Kidney epithelial cell (primary cell): Measurements from ENCODE around the gene AOAH. TPM values are rescaled to one million over a fixed set of nuclear protein-coding genes. Genes with fewer than 3 reads are reported as not detected.

Experiments used
- DNase-seq: peaks from one replicate; pipeline ENCODE4 v3.0.0-alpha.2; 2010; ENCODE audit warnings: low read depth
- H3K27me3 ChIP-seq: 2 replicates; pipeline ENCODE4 v1.6.0; 2011; ENCODE audit warnings: low read length; ENCODE audit not compliant: control insufficient read depth, insufficient read depth
- H3K36me3 ChIP-seq: 2 replicates; pipeline ENCODE4 v1.5.1; 2011; ENCODE audit warnings: low read length; ENCODE audit not compliant: control insufficient read depth, insufficient read depth
- H3K4me3 ChIP-seq: 2 replicates; pipeline ENCODE4 v1.5.1; 2011; ENCODE audit warnings: low read depth, mild to moderate bottlenecking, control low read depth, low read length
- total RNA-seq: library from RNA; depleted of rRNA; stranded (reverse); fragments of >200 nt; gene quantifications from 2 replicates; pipeline ENCODE4 v1.2.3, GENCODE V29; 2015
- TF ChIP-seq, protein P1 (sequence below): IDR thresholded peaks from 2 replicates; pipeline ENCODE4 v1.5.1; 2011; ENCODE audit warnings: mild to moderate bottlenecking, moderate library complexity, low read length, control low read depth, inconsistent platforms; ENCODE audit not compliant: insufficient read depth, poor library complexity, severe bottlenecking

AOAH gene
- total RNA-seq, 1 donor from 2014 or later: 4.4 TPM

DNA sequence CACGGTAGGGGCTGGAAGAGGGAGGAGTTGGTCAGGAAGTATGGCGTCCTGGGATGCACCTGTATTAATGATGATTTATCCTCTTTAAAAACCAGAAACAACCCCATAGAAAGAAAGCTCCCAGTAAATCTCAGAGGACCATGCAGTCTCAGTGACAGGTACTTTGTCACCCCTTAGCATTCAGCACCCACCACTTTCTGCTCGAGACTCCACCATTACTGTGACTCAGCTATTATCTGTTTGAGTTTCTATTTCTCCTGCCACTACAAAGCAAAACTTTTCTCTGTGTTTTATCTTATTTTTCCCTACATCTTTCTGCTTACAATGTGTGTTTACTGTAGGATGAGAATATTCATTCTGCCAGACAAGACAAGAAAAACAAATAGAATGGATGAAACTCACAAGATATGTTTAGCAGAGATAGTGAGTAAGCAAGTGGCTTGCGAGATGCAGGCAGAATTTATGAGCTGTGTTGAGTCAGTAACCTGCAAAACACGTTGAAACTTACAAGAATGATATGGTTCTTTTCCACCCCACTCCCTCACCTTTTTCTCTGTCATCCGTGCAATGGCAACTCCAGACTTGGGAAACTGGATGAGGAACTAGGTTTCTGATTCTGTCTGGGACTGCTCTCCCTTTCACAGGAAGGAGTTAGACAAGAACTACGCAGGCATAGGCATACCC is 127.1 kb downstream of the AOAH start:
- TF ChIP-seq, protein P1, sequence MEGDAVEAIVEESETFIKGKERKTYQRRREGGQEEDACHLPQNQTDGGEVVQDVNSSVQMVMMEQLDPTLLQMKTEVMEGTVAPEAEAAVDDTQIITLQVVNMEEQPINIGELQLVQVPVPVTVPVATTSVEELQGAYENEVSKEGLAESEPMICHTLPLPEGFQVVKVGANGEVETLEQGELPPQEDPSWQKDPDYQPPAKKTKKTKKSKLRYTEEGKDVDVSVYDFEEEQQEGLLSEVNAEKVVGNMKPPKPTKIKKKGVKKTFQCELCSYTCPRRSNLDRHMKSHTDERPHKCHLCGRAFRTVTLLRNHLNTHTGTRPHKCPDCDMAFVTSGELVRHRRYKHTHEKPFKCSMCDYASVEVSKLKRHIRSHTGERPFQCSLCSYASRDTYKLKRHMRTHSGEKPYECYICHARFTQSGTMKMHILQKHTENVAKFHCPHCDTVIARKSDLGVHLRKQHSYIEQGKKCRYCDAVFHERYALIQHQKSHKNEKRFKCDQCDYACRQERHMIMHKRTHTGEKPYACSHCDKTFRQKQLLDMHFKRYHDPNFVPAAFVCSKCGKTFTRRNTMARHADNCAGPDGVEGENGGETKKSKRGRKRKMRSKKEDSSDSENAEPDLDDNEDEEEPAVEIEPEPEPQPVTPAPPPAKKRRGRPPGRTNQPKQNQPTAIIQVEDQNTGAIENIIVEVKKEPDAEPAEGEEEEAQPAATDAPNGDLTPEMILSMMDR: no peak

DNA sequence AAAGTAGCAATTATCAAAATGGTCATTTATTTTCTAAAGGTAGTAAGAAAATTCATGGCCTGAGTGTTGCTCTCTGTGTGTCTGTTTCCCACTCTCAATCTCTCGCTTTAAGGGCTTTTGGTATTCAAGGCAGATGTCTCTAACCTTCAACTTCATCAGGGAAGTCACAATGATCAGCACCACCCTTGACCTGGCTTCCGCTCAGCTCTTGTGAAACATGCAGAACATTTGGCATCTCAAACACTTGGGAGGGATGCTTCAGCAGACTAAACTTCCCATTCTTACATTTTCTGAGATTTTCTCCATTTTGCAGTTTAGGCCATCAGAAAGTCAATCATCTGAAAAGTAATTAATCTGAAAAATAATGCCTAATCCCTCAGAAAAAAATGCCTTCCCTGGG is 129.8 kb downstream of the AOAH start:
- TF ChIP-seq, protein P1: no peak
- H3K27me3 ChIP-seq: no peaks in the 10 kb centered on the region
- no peak overlapping the region for H3K4me3 ChIP-seq
- DNase-seq: no peak
- no peaks in the 10 kb centered on the region for H3K36me3 ChIP-seq

More for the DNA sequence above, 127.1 kb downstream of the AOAH start:
- no peak for DNase-seq
- Histone ChIP-seq H3K36me3 (no peaks in the 10 kb centered on the region), H3K4me3 (no peak overlapping the region), H3K27me3 (no peaks in the 10 kb centered on the region)

DNA sequence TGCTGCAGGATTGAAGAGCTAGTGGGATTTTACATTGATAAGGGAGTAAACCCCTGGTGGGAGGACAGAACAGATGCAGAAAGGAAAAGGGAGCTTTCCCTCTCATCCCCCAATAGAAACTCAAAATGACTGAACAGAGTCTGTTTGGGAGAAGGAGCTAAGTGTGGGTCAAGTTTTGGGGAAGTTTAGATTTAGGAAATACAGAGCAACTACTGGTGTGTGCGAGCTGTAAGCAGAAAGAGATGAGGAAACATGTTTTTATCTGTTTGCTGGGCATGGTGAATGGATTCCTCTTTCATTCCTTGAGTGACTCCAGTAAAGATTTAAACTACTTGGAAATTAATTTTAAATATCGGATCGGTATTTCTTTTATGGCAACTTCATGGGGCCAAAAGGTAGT is 132.7 kb downstream of the AOAH start:
- no peaks in the 10 kb centered on the region for H3K27me3 ChIP-seq
- H3K4me3 ChIP-seq: no peak overlapping the region
- TF ChIP-seq, protein P1: no peak
- no peak for DNase-seq
- H3K36me3 ChIP-seq: no peaks in the 10 kb centered on the region

DNA sequence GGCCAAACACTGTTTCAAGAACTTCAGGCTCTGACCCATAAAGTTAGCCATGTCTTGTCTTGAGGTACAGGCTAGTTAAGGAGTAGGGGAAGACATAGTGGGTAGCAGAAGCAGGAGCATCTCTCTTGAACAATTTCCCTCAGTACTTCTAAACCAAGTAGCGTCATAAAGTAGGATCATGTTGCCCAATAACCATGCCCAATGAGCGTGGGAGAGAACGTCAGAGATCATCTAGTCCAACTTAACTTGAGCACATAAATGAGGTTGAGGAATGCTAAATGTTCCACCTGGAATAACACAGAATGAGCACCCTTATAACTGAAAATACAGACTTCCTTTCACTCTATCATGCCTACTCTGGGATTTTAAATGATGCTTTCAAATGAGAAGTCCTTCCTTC is 134.9 kb downstream of the AOAH start:
- no peaks in the 10 kb centered on the region for H3K36me3 ChIP-seq
- TF ChIP-seq, protein P1: no peak
- no peak for DNase-seq
- H3K4me3 ChIP-seq: no peak overlapping the region
- H3K27me3 ChIP-seq: no peaks in the 10 kb centered on the region

DNA sequence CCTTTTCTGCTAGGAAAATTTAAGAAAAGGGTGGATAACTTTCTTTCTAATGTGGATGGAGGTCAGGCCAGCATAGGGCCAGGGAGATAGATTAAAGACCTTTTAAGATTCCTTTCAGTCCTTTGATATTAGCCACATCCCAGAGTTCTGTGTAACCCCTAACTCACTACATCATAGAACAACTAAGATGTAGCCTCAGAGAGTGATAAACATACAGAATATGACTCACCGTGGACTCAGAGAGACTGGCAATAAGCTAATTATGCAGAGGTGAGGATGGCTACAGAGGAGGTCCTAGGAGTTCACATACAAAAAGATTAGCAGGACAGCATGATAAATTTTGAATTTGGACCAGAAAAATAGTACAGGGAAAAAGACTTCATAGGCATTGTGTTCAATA is 141.0 kb downstream of the AOAH start:
- no peak overlapping the region for H3K4me3 ChIP-seq
- TF ChIP-seq, protein P1: no peak

DNA sequence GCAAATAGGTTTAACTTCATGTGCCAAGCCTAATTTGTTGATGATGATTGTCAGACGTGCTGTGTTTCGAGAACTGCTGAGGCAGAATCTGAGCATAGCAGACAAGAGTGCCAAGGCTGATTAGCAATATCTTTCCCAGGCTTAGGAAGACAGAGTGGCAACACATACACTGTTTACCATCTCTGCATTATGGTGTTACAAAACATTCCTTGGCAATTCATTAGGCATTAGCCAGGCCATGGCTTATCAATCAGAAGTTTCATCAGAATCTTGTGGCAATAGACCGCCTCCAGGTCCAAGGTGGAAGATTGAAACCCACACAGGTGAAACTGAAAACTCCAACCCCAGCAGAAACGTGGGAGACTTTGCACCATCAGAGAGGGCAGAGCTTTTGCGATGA is 148.5 kb downstream of the AOAH start:
- DNase-seq: no peak
- TF ChIP-seq, protein P1: no peak

More for the DNA sequence above, 141.0 kb downstream of the AOAH start:
- Histone ChIP-seq H3K36me3 (no peaks in the 10 kb centered on the region), H3K27me3 (no peaks in the 10 kb centered on the region)
- no peak for DNase-seq

More for the DNA sequence above, 148.5 kb downstream of the AOAH start:
- Histone ChIP-seq H3K36me3 (no peaks in the 10 kb centered on the region), H3K27me3 (no peaks in the 10 kb centered on the region), H3K4me3 (no peak overlapping the region)
